CD4-positive, alpha-beta T cell treated with Interleukin-15 for 1 hour (primary cell): ENCODE data around the gene GTF2H2C.
"Not testable (repeated sequence)": the region's sequence is repeated elsewhere in the genome, so short reads cannot be mapped to it uniquely, and the experiment has no call there.

Experiments used
- DNase-seq: peaks from one replicate; pipeline ENCODE4 v3.0.0-alpha.2; 2020

GTF2H2C gene

DNA sequence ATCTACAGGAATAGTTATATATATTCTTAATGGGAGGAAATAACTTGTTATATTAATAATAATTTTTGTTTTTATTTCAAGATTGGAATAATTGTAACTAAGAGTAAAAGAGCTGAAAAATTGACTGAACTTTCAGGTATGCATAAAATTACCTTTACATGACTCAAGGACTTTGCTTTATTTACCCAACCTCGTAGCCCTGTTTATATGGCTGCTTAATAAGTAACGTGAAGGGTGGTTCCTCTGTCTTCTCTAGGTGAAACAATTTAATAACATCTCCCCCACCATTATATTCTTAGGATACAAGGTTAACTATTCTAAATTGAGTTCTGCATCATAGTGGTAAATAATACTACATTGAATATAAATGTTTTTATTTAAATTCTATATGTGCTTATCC lies 8.1 kb downstream of the GTF2H2C start:
- DNase-seq = not testable (repeated sequence)

DNA sequence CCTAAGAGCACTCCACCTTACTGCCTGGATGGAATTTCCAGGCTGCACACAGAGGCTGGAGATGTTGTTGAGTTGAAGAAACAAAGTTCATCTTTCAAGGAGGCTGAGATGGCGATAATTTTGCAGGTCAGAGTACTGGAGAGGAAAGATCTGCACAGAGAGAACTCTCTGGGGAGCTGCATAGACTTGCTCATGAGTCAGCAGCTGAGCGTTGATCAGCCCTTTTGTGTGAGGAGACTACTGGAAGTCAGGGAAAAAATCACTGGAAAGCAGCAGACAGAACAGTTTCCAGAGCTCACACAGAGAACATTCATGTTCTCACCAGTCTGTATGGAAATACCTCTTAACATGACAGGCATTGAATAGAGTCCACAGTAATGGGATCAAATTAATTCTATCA lies 23.4 kb downstream of the GTF2H2C start:
- DNase-seq = not testable (repeated sequence)

DNA sequence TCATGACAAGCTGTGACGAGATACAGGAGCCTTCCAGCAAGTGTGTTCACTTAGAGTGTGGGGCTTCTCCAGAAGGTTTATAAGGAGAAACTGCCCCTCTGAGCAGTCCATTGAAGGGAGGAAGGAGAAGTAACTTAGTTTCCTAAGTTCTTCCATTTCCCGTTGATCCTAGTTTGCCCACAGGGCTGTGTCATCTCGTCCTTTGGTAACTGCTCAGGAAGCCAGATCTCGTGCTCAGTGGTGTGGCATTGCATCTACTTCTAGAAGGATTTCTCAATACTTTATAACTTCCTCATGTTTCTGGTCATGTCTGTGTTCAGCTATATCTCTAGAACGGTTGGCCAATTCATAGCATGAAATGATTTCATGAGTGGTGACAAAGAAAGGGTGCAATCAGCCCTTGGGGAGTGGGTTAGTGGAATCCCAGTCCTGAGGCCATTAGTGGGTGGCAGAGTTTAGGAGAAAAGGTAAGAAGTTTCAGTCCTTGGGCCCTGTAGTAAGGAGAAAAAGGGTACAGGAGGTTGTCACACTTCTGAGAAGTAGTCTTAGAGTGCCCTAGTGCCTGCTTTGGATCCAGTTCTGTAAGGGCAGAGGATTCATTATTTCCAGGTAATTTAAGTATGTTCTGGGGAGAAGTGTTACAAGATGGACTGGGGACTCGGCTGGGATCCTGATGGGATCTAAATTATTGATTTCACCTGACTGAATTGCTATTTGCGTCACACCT lies 36.3 kb downstream of the GTF2H2C start:
- DNase-seq = not testable (repeated sequence)

DNA sequence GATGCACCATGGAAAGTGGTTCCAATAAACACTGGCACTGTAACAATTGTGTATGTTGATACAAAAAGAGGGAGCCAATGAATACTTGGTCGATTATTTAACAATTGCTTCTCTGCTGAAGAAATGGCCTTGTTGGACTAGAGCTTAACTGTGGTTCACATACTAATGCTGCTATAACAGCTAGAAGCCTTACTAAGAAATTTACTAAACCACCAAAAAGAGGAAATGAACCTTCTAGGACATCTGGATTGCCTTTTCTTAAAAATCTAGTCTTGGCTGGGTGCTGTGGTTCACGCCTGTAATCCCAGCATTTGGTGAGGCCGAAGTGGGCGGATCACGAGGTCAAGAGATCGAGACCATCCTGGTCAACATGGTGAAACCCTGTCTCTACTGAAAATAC lies 42.0 kb downstream of the GTF2H2C start:
- not testable (repeated sequence) for DNase-seq

DNA sequence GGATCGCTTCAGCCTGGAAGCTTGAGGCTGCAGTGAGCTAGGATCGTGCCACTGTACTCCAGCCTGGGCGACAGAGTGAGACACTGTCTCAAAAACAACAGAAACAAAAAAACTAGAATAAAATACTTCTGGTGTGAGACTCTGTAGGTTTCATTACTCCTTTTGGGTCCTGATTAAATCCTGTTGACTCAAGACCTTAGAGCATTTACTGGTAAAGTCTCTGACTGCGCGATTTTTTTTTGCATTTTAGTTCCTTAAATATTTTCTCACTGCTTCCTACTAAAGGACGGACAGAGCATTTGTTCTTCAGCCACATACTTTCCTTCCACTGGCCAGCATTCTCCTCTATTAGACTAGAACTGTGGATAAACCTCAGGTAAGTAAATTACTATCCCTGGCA lies 46.8 kb downstream of the GTF2H2C start:
- DNase-seq = not testable (repeated sequence)

DNA sequence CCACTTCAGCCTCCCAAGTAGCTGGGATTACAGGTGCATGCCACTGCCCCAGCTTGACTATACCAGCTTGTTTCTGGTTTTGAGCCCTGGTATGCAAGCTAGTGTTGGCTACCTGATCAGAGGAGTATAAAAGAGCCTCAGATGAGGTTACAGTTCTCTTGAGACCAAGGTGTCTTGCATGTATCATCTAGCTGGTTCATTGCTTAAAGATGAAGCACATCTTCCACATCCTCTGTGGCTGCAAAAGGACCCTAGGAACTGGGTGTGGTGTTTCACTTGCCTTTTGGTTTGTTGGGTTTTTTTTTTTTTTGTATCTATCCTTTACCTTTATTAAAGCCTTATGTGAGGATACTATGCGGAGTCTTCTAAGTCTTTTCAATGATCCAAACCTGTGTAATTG lies 47.8 kb downstream of the GTF2H2C start:
- not testable (repeated sequence) for DNase-seq

DNA sequence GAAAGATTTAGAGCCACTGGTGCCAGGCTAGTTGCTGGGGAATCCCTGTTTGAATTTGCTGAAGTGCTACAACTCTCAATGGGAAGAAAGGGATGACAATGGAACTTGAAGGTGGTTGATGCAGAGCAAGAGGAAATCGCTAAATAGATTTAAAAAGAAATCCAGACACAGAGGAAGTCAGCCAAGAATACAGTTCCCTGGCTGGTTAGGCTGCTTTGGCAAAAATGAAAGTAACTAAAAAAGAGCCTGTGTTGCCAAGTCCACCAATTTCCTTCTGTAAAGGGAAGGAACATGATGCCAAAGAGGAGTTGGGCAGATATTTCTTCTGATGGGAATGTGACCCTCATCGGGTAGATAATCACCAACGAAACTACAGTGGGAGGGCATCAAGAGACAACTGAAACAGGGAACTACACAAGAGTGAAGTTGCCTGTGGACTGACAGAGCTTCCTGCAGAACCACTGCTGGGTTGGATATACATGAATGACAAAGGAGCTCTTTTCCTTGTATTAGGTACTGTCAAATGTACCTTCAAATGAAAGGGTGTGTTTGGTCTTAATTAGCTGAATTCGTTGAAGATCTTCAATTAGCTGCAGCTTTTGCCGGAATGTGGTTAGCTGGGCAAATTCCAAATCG lies 49.0 kb downstream of the GTF2H2C start:
- DNase-seq = not testable (repeated sequence)

DNA sequence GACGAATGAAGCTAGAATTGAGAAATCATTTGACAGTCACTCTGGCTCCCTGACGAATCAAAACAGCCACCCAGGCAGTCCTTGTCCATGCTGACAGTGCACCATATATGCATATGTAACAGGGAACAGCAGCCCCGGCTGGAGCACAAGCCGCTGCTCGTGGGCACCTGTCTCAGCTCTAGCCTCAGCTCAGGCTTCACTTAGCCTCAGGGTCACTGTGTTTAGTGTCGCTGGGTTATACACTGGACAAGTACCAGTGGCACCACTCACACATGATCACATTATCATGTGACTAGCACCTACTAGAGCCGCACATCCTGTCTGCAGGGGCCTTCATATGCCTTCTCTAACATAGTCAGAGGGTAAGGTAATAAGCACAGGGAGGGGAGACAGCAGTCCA lies 54.9 kb downstream of the GTF2H2C start:
- not testable (repeated sequence) for DNase-seq

DNA sequence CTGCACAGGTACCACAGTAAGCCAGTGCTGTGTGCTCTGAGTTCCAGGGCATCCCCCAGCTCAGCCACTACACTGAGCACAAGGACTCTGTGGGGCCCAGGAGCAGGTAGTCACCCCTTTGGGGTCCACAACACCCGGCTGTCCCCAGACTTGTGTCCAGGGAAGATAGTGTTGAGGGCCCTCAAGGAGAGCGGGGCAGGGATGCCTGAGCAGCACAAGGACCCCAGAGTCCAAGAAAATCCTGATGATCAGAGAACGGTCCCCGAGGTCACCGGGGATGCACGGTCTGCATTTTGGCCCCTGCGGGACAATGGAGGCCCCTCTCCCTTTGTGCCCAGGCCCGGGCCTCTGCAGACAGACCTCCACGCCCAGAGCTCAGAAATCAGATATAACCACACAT lies 71.9 kb downstream of the GTF2H2C start:
- DNase-seq = not testable (repeated sequence)
